Naive thymus-derived CD4-positive, alpha-beta T cell (primary cell): ENCODE data around the gene CACNA1C. TPM values are rescaled to one million over a fixed set of nuclear protein-coding genes. Genes with fewer than 3 reads are reported as not detected.
"Not testable (repeated sequence)": the region's sequence is repeated elsewhere in the genome, so short reads cannot be mapped to it uniquely, and the experiment has no call there.

ENCODE experiments used
- ATAC-seq: fragments of 150-1000 bp; cut with Tn5 transposase; 2 replicates; pipeline ENCODE4 v1.10.0; 2021; ENCODE audit warnings: mild to moderate bottlenecking, moderate library complexity
- CTCF ChIA-PET: fragments of 350-600 bp; sonication (Branson Sonifier 250); formaldehyde crosslinking; loops from one replicate; lab custom pipeline; 2021; ENCODE audit warnings: antibody characterized with exemption; lab: Charles Lee
- POLR2A ChIA-PET: fragments of 350-600 bp; sonication (Branson Sonifier 250); formaldehyde crosslinking; loops from one replicate; lab custom pipeline; 2021; ENCODE audit warnings: antibody characterized with exemption, inconsistent platforms; lab: Charles Lee
- DNase-seq, 9 donors: peaks; one replicate each; pipeline versions ENCODE4 v3.0.0 to v3.0.0-alpha.2; 2020 to 2022; ENCODE audit warnings: mixed read lengths in 1 of 9
- H3K27ac ChIP-seq: one replicate; pipeline ENCODE4 v1.7.0; 2013; ENCODE audit warnings: mild to moderate bottlenecking, low read depth, low read length, moderate library complexity
- H3K27me3 ChIP-seq, 2 donors: one replicate each; pipeline ENCODE4 v1.7.0; 2013; ENCODE audit warnings: low read length in 2 of 2, mild to moderate bottlenecking in 2 of 2, moderate library complexity in 2 of 2; ENCODE audit not compliant: control insufficient read depth in 2 of 2, insufficient read depth in 2 of 2
- H3K36me3 ChIP-seq, 3 experiments: 1 replicate in 2 of 3; 2 replicates in 1 of 3; pipeline ENCODE4 v1.7.0; 2013; ENCODE audit warnings: low read length in 3 of 3, mild to moderate bottlenecking in 3 of 3, moderate library complexity in 1 of 3; ENCODE audit not compliant: insufficient read depth in 3 of 3, control insufficient read depth in 2 of 3
- H3K4me1 ChIP-seq, 2 donors: one replicate each; pipeline ENCODE4 v1.7.0; 2013; ENCODE audit warnings: low read length in 2 of 2, mild to moderate bottlenecking in 2 of 2, moderate library complexity in 1 of 2; ENCODE audit not compliant: control insufficient read depth in 2 of 2, insufficient read depth in 2 of 2
- H3K4me3 ChIP-seq: 2 replicates; pipeline ENCODE4 v1.7.0; 2013; ENCODE audit warnings: mild to moderate bottlenecking, low read length
- H3K9me3 ChIP-seq, 3 experiments: 1 replicate in 2 of 3; 2 replicates in 1 of 3; pipeline ENCODE4 v1.7.0; 2013; ENCODE audit warnings: low read length in 3 of 3; ENCODE audit not compliant: control insufficient read depth in 2 of 3
- H3K27ac Mint-ChIP-seq, 9 donors: one replicate each; pipeline ENCODE4 v1.8.0; 2020 to 2022; ENCODE audit warnings: mixed read lengths in 9 of 9, mild to moderate bottlenecking in 8 of 9, moderate library complexity in 5 of 9, inconsistent platforms in 2 of 9
- H3K27me3 Mint-ChIP-seq, 5 donors: one replicate each; pipeline ENCODE4 v1.8.0; 2021 to 2022; ENCODE audit warnings: mixed read lengths in 5 of 5, mild to moderate bottlenecking in 1 of 5
- H3K36me3 Mint-ChIP-seq, 5 donors: one replicate each; pipeline ENCODE4 v1.8.0; 2020 to 2022; ENCODE audit warnings: mixed read lengths in 5 of 5, mild to moderate bottlenecking in 3 of 5, inconsistent platforms in 1 of 5
- H3K4me1 Mint-ChIP-seq, 7 donors: one replicate each; pipeline ENCODE4 v1.8.0; 2020 to 2022; ENCODE audit warnings: mixed read lengths in 7 of 7, mild to moderate bottlenecking in 3 of 7, inconsistent platforms in 1 of 7
- H3K4me3 Mint-ChIP-seq, 10 donors: one replicate each; pipeline ENCODE4 v1.8.0; 2020 to 2022; ENCODE audit warnings: mild to moderate bottlenecking in 10 of 10, mixed read lengths in 10 of 10, moderate library complexity in 6 of 10, inconsistent platforms in 2 of 10
- H3K9me3 Mint-ChIP-seq, 11 donors: one replicate each; pipeline ENCODE4 v1.8.0; 2020 to 2022; ENCODE audit warnings: mixed read lengths in 11 of 11, mild to moderate bottlenecking in 4 of 11, inconsistent platforms in 1 of 11, moderate library complexity in 1 of 11
- intact Hi-C, 2 donors: fragments of 100-400 bp; cut with micrococcal nuclease; formaldehyde crosslinking; loops; one replicate each; pipeline ENCODE4 v1.15.1; 2023
- polyA plus RNA-seq, 2 donors: library from polyadenylated mRNA; unstranded; fragments of 300-500 nt; fragmentation: Illumina TruSeq; gene quantifications; one replicate each; pipeline ENCODE4 v1.2.3, GENCODE V29; 2021
- total RNA-seq, 6 experiments: library from RNA in 5 of 6; stranded (reverse) in 5 of 6; gene quantifications; 1 replicate in 5 of 6; 2 replicates in 1 of 6; pipeline ENCODE4 v1.2.3 and lab custom pipeline; 2021 to 2026

CACNA1C gene
- total and polyA plus RNA-seq, 7 experiments from 2014 or later = 0.04 to 0.48 (median 0.08) TPM

GRCh38 chr12:2255311-2255710 lies 202.5 kb downstream of the CACNA1C start:
- H3K9me3 ChIP-seq = no peaks in the 10 kb centered on the region
- DNase-seq (no peak), ATAC-seq (no peak)
- Mint-ChIP-seq H3K4me1 (peaks cover 0 to 8% (median 6%) of the 10 kb centered on the region in 7 donors), H3K9me3 (peaks cover 0 to 6% (median 3%) of the 10 kb centered on the region in 11 donors), H3K27me3 (peaks cover 0 to 17% (median 4%) of the 10 kb centered on the region in 5 donors), H3K27ac (no peak overlapping the region), H3K36me3 (peaks cover 0 to 4% (median 0%) of the 10 kb centered on the region in 5 donors), H3K4me3 (no peak overlapping the region)
- intact Hi-C loops = no loop called here
- H3K4me1 ChIP-seq = peaks cover 0 to 3% of the 10 kb centered on the region in 2 donors
- ChIA-PET CTCF (no interaction called here), POLR2A (no interaction called here)
- H3K27ac ChIP-seq = no peak overlapping the region
- no peaks in the 10 kb centered on the region for H3K27me3 ChIP-seq
- no peaks in the 10 kb centered on the region for H3K36me3 ChIP-seq
- no peak overlapping the region for H3K4me3 ChIP-seq

- H3K27me3 ChIP-seq, H3K27ac ChIP-seq, POLR2A ChIA-PET, H3K36me3 ChIP-seq, ATAC-seq, DNase-seq, H3K4me3 Mint-ChIP-seq, H3K4me1 Mint-ChIP-seq, intact Hi-C loops, H3K36me3 Mint-ChIP-seq, H3K9me3 ChIP-seq, H3K9me3 Mint-ChIP-seq, H3K27ac Mint-ChIP-seq, H3K4me1 ChIP-seq, H3K4me3 ChIP-seq, CTCF ChIA-PET: not testable (repeated sequence)
- peaks cover 0 to 16% (median 4%) of the 10 kb centered on the region in 5 donors for H3K27me3 Mint-ChIP-seq
These were observed 202.9 kb downstream of the CACNA1C start for GRCh38 chr12:2255731-2256130.

DNA sequence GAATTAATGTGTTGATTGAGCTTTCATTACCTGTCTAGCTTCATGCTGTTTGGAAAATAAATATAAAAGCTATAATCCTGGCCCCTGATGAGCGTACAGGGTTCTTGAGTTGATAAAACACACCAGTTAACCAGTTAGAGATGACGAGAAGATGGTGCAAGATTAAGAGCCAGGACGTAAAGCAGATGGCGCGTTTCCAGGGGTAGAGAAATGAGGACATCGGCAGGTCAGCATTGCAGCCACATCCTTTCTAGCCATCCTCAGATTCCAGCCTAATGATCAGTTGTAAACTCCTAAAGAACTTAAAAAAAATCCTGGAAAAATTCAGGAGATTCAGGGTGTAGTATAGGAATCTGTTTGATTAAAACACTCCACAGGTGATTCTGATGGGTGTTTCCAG lies 203.7 kb downstream of the CACNA1C start:
- Mint-ChIP-seq H3K27me3 (peaks cover 0 to 12% (median 0%) of the 10 kb centered on the region in 5 donors), H3K9me3 (peaks cover 0 to 6% (median 3%) of the 10 kb centered on the region in 11 donors), H3K36me3 (peaks cover 0 to 4% (median 0%) of the 10 kb centered on the region in 5 donors), H3K4me1 (peaks cover 0 to 8% (median 6%) of the 10 kb centered on the region in 7 donors), H3K27ac (no peak overlapping the region), H3K4me3 (no peak overlapping the region)
- H3K4me1 ChIP-seq = peaks cover 0 to 3% of the 10 kb centered on the region in 2 donors
- H3K27ac ChIP-seq = no peak overlapping the region
- POLR2A ChIA-PET = no interaction called here
- no peaks in the 10 kb centered on the region for H3K27me3 ChIP-seq
- CTCF ChIA-PET = no interaction called here
- no peaks in the 10 kb centered on the region for H3K9me3 ChIP-seq
- H3K4me3 ChIP-seq = no peak overlapping the region
- no peaks in the 10 kb centered on the region for H3K36me3 ChIP-seq
- intact Hi-C loops = no loop called here
- no peak for DNase-seq
- no peak for ATAC-seq

- Histone ChIP-seq H3K27ac (no peak overlapping the region), H3K4me1 (peaks cover 0 to 3% of the 10 kb centered on the region in 2 donors), H3K4me3 (no peak overlapping the region), H3K27me3 (no peaks in the 10 kb centered on the region), H3K36me3 (no peaks in the 10 kb centered on the region), H3K9me3 (no peaks in the 10 kb centered on the region)
- intact Hi-C loops = no loop called here
- no peak for DNase-seq
- Mint-ChIP-seq H3K27ac (no peak overlapping the region), H3K27me3 (peaks cover 0 to 12% (median 0%) of the 10 kb centered on the region in 5 donors), H3K36me3 (peaks cover 0 to 4% (median 0%) of the 10 kb centered on the region in 5 donors), H3K9me3 (peaks cover 0 to 6% (median 3%) of the 10 kb centered on the region in 11 donors), H3K4me1 (peaks cover 0 to 8% (median 6%) of the 10 kb centered on the region in 7 donors), H3K4me3 (no peak overlapping the region)
- CTCF ChIA-PET = no interaction called here
- ATAC-seq = no peak
- POLR2A ChIA-PET = no interaction called here
These were observed 204.1 kb downstream of the CACNA1C start for GRCh38 chr12:2256915-2257314.

GRCh38 chr12:2258025-2258424 lies 205.2 kb downstream of the CACNA1C start:
- no peak for ATAC-seq
- H3K4me3 Mint-ChIP-seq = no peak overlapping the region

GRCh38 chr12:2259369-2259768 lies 206.6 kb downstream of the CACNA1C start:
- peaks cover 0 to 8% (median 6%) of the 10 kb centered on the region in 7 donors for H3K4me1 Mint-ChIP-seq

More at GRCh38 chr12:2258025-2258424, 205.2 kb downstream of the CACNA1C start:
- H3K36me3 Mint-ChIP-seq = peaks cover 0 to 4% (median 0%) of the 10 kb centered on the region in 5 donors
- Histone ChIP-seq H3K27ac (no peak overlapping the region), H3K36me3 (no peaks in the 10 kb centered on the region), H3K4me1 (peaks cover 0 to 3% of the 10 kb centered on the region in 2 donors), H3K4me3 (no peak overlapping the region), H3K27me3 (no peaks in the 10 kb centered on the region), H3K9me3 (no peaks in the 10 kb centered on the region)
- peaks cover 0 to 12% (median 0%) of the 10 kb centered on the region in 5 donors for H3K27me3 Mint-ChIP-seq
- intact Hi-C loops = no loop called here
- POLR2A ChIA-PET = no interaction called here
- CTCF ChIA-PET = interaction anchor here (0.7 kb wide), 1 partner anchor 77 kb away, joined by 3 read pairs; no protein-coding TSS in a partner anchor
- no peak for DNase-seq
- peaks cover 0 to 6% (median 3%) of the 10 kb centered on the region in 11 donors for H3K9me3 Mint-ChIP-seq
- H3K27ac Mint-ChIP-seq = no peak overlapping the region
- H3K4me1 Mint-ChIP-seq = peaks cover 0 to 8% (median 6%) of the 10 kb centered on the region in 7 donors

GRCh38 chr12:2260441-2260840 lies 207.7 kb downstream of the CACNA1C start:
- Histone ChIP-seq H3K36me3 (no peaks in the 10 kb centered on the region), H3K27me3 (no peaks in the 10 kb centered on the region), H3K4me1 (peaks cover 0 to 3% of the 10 kb centered on the region in 2 donors), H3K27ac (no peak overlapping the region), H3K9me3 (no peaks in the 10 kb centered on the region), H3K4me3 (no peak overlapping the region)
- Mint-ChIP-seq H3K4me3 (no peak overlapping the region), H3K27ac (no peak overlapping the region), H3K36me3 (peaks cover 0 to 4% (median 0%) of the 10 kb centered on the region in 5 donors), H3K9me3 (peaks cover 0 to 6% (median 3%) of the 10 kb centered on the region in 11 donors), H3K27me3 (peaks cover 0 to 16% (median 0%) of the 10 kb centered on the region in 5 donors), H3K4me1 (peaks cover 0 to 8% (median 6%) of the 10 kb centered on the region in 7 donors)
- ChIA-PET POLR2A (no interaction called here), CTCF (no interaction called here)
- intact Hi-C loops = no loop called here
- no peak for ATAC-seq
- no peak for DNase-seq

More at GRCh38 chr12:2259369-2259768, 206.6 kb downstream of the CACNA1C start:
- DNase-seq = peak in 1 of 9 donors; percentile 4
- ATAC-seq = no peak
- ChIA-PET POLR2A (no interaction called here), CTCF (no interaction called here)
- H3K4me3 ChIP-seq = no peak overlapping the region
- H3K27me3 ChIP-seq = no peaks in the 10 kb centered on the region
- Mint-ChIP-seq H3K36me3 (peaks cover 0 to 4% (median 0%) of the 10 kb centered on the region in 5 donors), H3K9me3 (peaks cover 0 to 6% (median 3%) of the 10 kb centered on the region in 11 donors), H3K27ac (peak overlapping the region in 1 of 9 donors; percentile 42), H3K4me3 (peak overlapping the region in 3 of 10 donors; percentile 5 to 23 (median 6)), H3K27me3 (peaks cover 0 to 12% (median 0%) of the 10 kb centered on the region in 5 donors)
- no peaks in the 10 kb centered on the region for H3K9me3 ChIP-seq
- H3K36me3 ChIP-seq = no peaks in the 10 kb centered on the region
- no peak overlapping the region for H3K27ac ChIP-seq
- intact Hi-C loops = no loop called here
- H3K4me1 ChIP-seq = peaks cover 0 to 3% of the 10 kb centered on the region in 2 donors
